OCI-LY7 (cell line): ENCODE measurements around the gene ZMAT3.

Source experiments
- EZH2phosphoT487 ChIP-seq: fragments of 200-600 bp; sonication (generic); IDR thresholded peaks from 2 replicates; pipeline ENCODE4 v1.6.1; 2018; ENCODE audit warnings: low read depth, borderline replicate concordance, mild to moderate bottlenecking, mixed run types, antibody characterized with exemption, low read length, moderate library complexity, mixed read lengths
- TF ChIP-seq, protein P1 (sequence below): fragments of 200-600 bp; sonication (generic); conservative IDR thresholded peaks from 2 replicates; pipeline ENCODE4 v1.5.1; 2014; ENCODE audit warnings: mild to moderate bottlenecking, antibody characterized with exemption, low read length, moderate library complexity, mixed read lengths

DNA sequence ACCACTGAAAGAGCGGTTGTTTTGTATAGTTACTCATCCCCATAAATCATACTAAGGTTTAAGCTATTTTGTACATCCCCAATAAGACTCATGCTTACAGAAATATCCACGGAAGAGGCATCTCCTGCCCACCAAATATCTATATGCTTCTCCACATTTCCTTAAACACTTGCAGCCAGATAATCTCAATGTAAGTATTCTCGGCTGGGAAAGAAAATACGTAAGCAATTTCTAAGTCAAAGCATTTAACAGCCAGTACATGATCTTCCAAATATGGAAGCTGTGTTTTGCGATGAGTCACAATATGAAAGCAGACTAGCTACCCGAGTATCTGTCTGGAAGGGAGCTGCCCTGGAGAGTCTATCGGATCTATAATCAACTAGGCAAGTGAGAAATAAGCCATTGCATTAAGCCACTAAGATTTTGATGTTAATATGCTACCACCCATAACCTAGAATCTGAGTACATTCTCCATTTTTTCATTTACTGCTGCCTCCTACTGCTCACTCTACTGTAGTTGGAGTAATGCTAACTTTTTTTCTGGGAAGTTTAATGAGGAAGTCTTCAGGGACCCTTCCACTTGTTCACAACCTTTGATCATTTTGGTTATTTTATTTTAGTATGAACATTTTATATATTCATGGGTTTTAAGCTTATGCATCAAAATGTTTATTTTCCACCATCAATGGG lies 26.9 kb upstream of the ZMAT3 start:
- TF ChIP-seq, protein P1, sequence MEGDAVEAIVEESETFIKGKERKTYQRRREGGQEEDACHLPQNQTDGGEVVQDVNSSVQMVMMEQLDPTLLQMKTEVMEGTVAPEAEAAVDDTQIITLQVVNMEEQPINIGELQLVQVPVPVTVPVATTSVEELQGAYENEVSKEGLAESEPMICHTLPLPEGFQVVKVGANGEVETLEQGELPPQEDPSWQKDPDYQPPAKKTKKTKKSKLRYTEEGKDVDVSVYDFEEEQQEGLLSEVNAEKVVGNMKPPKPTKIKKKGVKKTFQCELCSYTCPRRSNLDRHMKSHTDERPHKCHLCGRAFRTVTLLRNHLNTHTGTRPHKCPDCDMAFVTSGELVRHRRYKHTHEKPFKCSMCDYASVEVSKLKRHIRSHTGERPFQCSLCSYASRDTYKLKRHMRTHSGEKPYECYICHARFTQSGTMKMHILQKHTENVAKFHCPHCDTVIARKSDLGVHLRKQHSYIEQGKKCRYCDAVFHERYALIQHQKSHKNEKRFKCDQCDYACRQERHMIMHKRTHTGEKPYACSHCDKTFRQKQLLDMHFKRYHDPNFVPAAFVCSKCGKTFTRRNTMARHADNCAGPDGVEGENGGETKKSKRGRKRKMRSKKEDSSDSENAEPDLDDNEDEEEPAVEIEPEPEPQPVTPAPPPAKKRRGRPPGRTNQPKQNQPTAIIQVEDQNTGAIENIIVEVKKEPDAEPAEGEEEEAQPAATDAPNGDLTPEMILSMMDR, result no peak
- TF ChIP-seq EZH2phosphoT487, result no peak
